RWPE1 (cell line): Measurements from ENCODE around the gene SLC66A1.

Experiments
- CTCF ChIA-PET: fragments of 350-600 bp; sonication (Branson Sonifier 250); formaldehyde crosslinking; extraction: SDS; loops from one replicate; lab custom pipeline; 2021; lab: Yijun Ruan, JAX
- POLR2A ChIA-PET: fragments of 400-600 bp; formaldehyde crosslinking; extraction: SDS; loops from one replicate; lab custom pipeline; 2020; ENCODE audit warnings: antibody characterized with exemption; ENCODE audit not compliant: low non-redundant PET; lab: Yijun Ruan, JAX
- DNase-seq: peaks from one replicate; pipeline ENCODE4 v3.0.0; 2012; ENCODE audit warnings: low spot score
- H3K27ac ChIP-seq: fragments of 450-650 bp; 2 replicates; pipeline ENCODE4 v1.5.1; 2017
- TF ChIP-seq, protein P1 (sequence below): fragments of 450-650 bp; conservative IDR thresholded peaks from 2 replicates; pipeline ENCODE4 v1.5.1; 2017; ENCODE audit warnings: low read depth, mild to moderate bottlenecking

Gene SLC66A1

DNA sequence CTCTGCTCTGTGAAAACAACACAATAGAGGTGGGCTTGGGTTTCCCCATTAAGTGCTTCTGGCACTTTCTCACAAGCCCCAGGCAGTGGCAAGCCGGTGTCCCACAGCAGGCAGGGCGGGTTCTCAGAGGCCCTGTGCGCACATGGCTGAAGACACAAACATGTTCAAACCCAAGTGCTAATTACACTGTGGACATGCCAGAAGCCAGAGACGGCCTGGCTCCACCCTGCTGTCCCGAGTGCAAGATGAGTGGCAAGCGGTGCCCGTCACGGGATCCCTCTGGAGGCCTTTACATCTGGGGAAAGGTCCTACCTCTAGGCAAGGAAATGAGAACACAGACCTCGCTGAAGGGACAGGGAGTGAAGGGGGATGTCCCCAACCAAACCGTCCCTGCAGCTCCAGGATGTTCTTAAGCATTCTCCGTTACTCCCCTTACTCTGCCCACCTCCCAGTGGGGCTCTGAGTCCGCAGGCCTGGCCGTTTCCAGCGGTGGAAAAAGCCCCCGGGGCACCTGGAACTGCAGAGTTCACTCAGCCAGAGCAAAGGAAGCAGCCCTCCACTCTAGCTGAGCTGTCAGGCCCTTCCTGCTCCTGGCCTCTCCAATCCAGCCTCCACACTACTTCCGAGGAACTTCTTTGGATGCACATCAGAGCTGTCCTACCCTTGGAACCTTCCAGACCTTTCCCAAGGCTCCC is 57.4 kb downstream of the SLC66A1 start:
- DNase-seq: no peak
- ChIA-PET POLR2A (no interaction called here), CTCF (no interaction called here)
- TF ChIP-seq, protein P1, sequence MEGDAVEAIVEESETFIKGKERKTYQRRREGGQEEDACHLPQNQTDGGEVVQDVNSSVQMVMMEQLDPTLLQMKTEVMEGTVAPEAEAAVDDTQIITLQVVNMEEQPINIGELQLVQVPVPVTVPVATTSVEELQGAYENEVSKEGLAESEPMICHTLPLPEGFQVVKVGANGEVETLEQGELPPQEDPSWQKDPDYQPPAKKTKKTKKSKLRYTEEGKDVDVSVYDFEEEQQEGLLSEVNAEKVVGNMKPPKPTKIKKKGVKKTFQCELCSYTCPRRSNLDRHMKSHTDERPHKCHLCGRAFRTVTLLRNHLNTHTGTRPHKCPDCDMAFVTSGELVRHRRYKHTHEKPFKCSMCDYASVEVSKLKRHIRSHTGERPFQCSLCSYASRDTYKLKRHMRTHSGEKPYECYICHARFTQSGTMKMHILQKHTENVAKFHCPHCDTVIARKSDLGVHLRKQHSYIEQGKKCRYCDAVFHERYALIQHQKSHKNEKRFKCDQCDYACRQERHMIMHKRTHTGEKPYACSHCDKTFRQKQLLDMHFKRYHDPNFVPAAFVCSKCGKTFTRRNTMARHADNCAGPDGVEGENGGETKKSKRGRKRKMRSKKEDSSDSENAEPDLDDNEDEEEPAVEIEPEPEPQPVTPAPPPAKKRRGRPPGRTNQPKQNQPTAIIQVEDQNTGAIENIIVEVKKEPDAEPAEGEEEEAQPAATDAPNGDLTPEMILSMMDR: no peak
- peak overlapping the region; percentile 34 for H3K27ac ChIP-seq

DNA sequence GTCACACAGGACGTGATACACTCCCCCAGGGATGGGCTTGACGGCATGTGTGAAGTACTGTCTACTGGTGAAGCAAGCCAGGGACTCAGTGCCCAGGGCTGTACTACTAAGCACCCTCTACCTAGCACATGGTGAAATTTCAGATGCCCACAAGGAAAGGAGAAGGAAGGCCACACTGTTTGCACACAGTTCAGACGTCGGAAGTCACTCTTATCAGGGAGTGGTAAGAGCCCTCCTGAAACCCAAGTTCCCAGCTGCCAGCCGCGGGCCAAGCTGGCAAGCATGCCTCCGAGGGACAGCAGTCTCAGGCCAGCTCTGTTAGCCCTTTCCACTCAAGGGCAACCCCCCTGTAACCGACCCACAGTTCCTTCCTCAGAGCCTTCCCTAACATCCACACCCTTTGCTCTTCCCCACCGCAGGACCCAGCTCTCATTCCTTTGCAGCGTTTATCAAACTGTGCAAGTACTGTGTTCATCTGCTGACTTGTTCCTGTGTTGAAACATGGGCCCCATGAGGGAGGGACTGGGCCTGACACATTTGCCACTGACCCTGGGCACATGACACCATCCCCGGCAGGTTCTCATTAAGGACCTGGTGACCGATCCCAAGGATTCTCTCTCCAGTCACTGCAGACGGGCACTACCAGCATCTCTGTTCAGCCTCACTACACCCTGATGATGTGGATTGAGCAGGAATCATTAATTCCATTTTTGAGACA is 58.5 kb downstream of the SLC66A1 start:
- H3K27ac ChIP-seq: peak overlapping the region; percentile 34; the same call in 1 of the 2 replicates
- DNase-seq: no peak
- TF ChIP-seq, protein P1: no peak
- ChIA-PET CTCF (no interaction called here), POLR2A (no interaction called here)

DNA sequence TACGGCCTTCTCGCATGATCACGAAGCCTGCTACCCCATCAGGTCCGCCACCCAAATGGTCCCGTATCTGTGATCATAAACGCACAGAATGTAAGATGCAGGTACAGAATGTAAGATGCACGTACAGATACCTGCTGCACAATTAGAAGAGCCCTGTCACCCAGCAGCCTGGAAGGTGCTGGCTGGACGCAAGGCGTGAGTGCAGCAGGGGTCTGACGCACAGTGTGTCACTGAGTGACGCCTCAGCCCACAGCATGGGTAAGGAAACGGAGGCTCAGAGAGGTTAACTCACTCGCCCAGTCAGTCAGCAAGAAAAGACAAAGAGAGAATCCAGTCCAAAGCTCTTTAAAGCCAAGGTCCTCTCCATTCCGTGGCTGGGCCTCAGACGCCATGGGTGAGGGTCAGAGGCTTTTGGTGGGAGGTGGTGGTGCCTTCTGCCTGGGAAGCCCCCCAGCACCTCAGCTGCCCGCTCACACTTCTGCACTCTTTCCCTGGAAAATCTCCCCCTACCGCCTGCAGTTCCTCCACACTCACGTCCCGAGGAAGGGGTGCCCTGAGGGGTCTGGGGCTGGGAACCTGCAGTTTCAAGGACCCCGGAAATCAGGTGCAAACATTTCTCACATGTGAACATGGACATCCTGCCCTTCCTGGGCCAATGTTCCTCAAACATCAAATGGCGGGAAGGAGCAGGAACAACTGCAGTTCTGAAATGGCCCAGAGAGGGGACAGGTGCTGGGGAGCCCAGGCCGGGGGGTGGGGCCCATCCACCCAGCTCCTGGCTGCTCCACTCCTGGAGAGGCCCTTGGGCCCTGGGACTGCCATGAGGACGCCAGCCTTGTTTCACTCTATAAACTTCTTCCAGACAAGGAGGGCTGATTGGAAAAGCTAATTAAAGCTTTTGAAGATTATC is 59.4 kb downstream of the SLC66A1 start:
- ChIA-PET POLR2A (no interaction called here), CTCF (no interaction called here)
- no peak for DNase-seq
- no peak overlapping the region; the same call in 1 of the 2 replicates for H3K27ac ChIP-seq
- TF ChIP-seq, protein P1: no peak

DNA sequence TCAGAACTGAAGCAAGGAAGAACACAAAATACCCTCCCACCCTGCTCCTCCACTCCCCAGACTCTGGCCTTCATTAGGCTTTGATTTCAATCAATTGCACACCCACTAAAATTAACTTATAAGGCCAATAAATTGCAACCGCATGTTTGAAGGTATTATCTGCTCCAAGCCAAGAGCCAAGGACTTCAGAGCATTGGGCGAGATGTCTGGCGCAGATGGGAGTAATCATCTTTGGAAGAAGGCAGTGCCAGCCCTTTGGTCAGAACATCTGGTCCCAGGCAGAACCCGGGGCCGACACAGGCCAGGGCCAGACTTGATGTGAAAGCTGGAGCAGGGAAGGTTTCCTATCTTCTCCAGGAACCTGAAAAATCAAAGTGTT is 60.0 kb downstream of the SLC66A1 start:
- peak overlapping the region; percentile 18 for H3K27ac ChIP-seq
- ChIA-PET POLR2A (no interaction called here), CTCF (no interaction called here)
- TF ChIP-seq, protein P1: no peak
- no peak for DNase-seq

DNA sequence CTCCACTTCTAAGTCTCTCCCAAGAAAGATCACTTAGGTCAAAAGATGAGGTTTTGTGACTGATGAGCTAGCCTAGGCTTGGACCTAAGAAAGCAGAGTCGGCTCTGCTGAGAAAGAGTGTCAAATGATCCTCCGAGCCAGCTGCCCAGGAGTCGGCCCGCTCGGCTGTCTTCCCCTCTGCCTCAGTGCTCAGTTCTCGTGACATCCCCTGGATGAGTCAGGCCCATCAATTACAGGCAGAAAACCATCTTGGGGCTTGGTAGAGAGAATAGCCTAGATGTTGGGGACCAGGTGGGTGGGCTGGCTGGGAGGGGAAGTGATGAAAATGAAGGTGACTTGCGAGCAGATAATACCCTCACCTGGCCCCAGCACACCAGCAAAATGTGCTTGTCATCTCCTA is 60.5 kb downstream of the SLC66A1 start:
- ChIA-PET CTCF (no interaction called here), POLR2A (no interaction called here)
- peak overlapping the region; percentile 18 for H3K27ac ChIP-seq
- no peak for DNase-seq
- TF ChIP-seq, protein P1: no peak
